Hepatocyte (in vitro differentiated cells): ENCODE data around the gene SRPK3. TPM values are rescaled to one million over a fixed set of nuclear protein-coding genes. Genes with fewer than 3 reads are reported as not detected.

ENCODE experiments used
- DNase-seq: peaks from one replicate; pipeline ENCODE4 v3.0.0-alpha.2; 2016; ENCODE audit warnings: low spot score
- H2AFZ ChIP-seq: fragments of 200-600 bp; sonication (generic); 2 replicates; pipeline ENCODE4 v1.6.0; 2016; ENCODE audit warnings: antibody characterized with exemption, mild to moderate bottlenecking
- H3K27ac ChIP-seq: fragments of 200-600 bp; sonication (generic); 2 replicates; pipeline ENCODE4 v1.5.1; 2016; ENCODE audit warnings: mild to moderate bottlenecking
- H3K27me3 ChIP-seq: fragments of 200-600 bp; sonication (generic); 2 replicates; pipeline ENCODE4 v1.6.1; 2016
- H3K36me3 ChIP-seq: fragments of 200-600 bp; sonication (generic); replicated peaks from 2 replicates; pipeline ENCODE4 v1.5.1; 2016; ENCODE audit warnings: low read depth; ENCODE audit not compliant: insufficient read depth
- H3K4me1 ChIP-seq: fragments of 200-600 bp; sonication (generic); 2 replicates; pipeline ENCODE4 v1.5.1; 2016; ENCODE audit warnings: mild to moderate bottlenecking, moderate library complexity; ENCODE audit not compliant: insufficient read depth
- H3K4me2 ChIP-seq: fragments of 200-600 bp; sonication (generic); 2 replicates; pipeline ENCODE4 v1.6.0; 2016
- H3K4me3 ChIP-seq: fragments of 200-600 bp; sonication (generic); 2 replicates; pipeline ENCODE4 v1.5.1; 2016; ENCODE audit warnings: mild to moderate bottlenecking
- H3K79me2 ChIP-seq: fragments of 200-600 bp; sonication (generic); 2 replicates; pipeline ENCODE4 v1.6.0; 2017; ENCODE audit warnings: mild to moderate bottlenecking
- H3K9me2 ChIP-seq: fragments of 200-600 bp; sonication (generic); replicated peaks from 2 replicates; pipeline ENCODE4 v1.6.0; 2017; ENCODE audit warnings: mild to moderate bottlenecking; ENCODE audit not compliant: insufficient read depth
- H3K9me3 ChIP-seq: fragments of 200-600 bp; sonication (generic); 2 replicates; pipeline ENCODE4 v1.5.1; 2016; ENCODE audit warnings: low read depth, mild to moderate bottlenecking
- H4K20me1 ChIP-seq: fragments of 200-600 bp; sonication (generic); 2 replicates; pipeline ENCODE4 v1.6.0; 2016; ENCODE audit warnings: mild to moderate bottlenecking; ENCODE audit not compliant: insufficient read depth, poor library complexity, severe bottlenecking
- CTCF ChIP-seq: fragments of 200-600 bp; sonication (generic); IDR thresholded peaks from 2 replicates; pipeline ENCODE4 v1.5.1; 2016; ENCODE audit warnings: antibody characterized with exemption, mild to moderate bottlenecking; ENCODE audit not compliant: poor library complexity
- EZH2 ChIP-seq: fragments of 200-600 bp; sonication (generic); IDR thresholded peaks from 2 replicates; pipeline ENCODE4 v1.6.1; 2016; ENCODE audit warnings: antibody characterized with exemption, mild to moderate bottlenecking, borderline replicate concordance
- EZH2phosphoT487 ChIP-seq: fragments of 200-600 bp; sonication (generic); IDR thresholded peaks from one replicate; pipeline ENCODE4 v1.6.1; 2018; ENCODE audit warnings: antibody characterized with exemption, mild to moderate bottlenecking, low read depth, moderate library complexity; ENCODE audit not compliant: unreplicated experiment, severe bottlenecking
- WGBS: methylation state at CpG from one replicate; pipeline ENCODE4 v1.1.6; 2016; ENCODE audit warnings: low lambda C conversion rate; ENCODE audit errors: missing lambda C conversion rate; 5-methylcytosine and 5-hydroxymethylcytosine counted together
- polyA plus RNA-seq: library from polyadenylated mRNA; unstranded; fragments of >200 nt; fragmentation: Nextera tagmentation; extraction: Ambion mirVana; gene quantifications from 2 replicates; pipeline ENCODE4 v1.2.1, GENCODE V29; 2016
- total RNA-seq: library from RNA; depleted of rRNA; stranded (reverse); fragments of >200 nt; gene quantifications from 2 replicates; pipeline ENCODE4 v1.2.3, GENCODE V29; 2014

Gene SRPK3
- total and polyA plus RNA-seq, 2 experiments from 2014 or later = 0.20 to 0.89 TPM

- Histone ChIP-seq H3K36me3 (no peaks in the 10 kb centered on the region), H3K9me3 (no peaks in the 10 kb centered on the region), H2AFZ (no peak overlapping the region), H4K20me1 (no peaks in the 10 kb centered on the region), H3K4me1 (no peaks in the 10 kb centered on the region), H3K79me2 (no peaks in the 10 kb centered on the region), H3K4me3 (no peak overlapping the region), H3K4me2 (no peak overlapping the region), H3K9me2 (no peaks in the 10 kb centered on the region), H3K27ac (no peak overlapping the region), H3K27me3 (no peaks in the 10 kb centered on the region)
- no peak for DNase-seq
- TF ChIP-seq EZH2phosphoT487 (no peak), EZH2 (no peak), CTCF (no peak)
- WGBS = 71% methylated on average over 11 of the region's 11 CpGs
Measured at GRCh38 chrX:153782313-153782712, 1.5 kb downstream of the SRPK3 start.

GRCh38 chrX:153782871-153783270 is 2.0 kb downstream of the SRPK3 start:
- TF ChIP-seq EZH2phosphoT487 = no peak
- no peak for TF ChIP-seq EZH2
- TF ChIP-seq CTCF = no peak
- H3K9me2 ChIP-seq = no peaks in the 10 kb centered on the region
- no peaks in the 10 kb centered on the region for H3K9me3 ChIP-seq
- H3K4me3 ChIP-seq = no peak overlapping the region
- no peaks in the 10 kb centered on the region for H3K27me3 ChIP-seq
- 94% methylated on average over 8 of the region's 14 CpGs for WGBS
- H4K20me1 ChIP-seq = no peaks in the 10 kb centered on the region
- H3K4me2 ChIP-seq = no peak overlapping the region
- no peaks in the 10 kb centered on the region for H3K79me2 ChIP-seq
- no peaks in the 10 kb centered on the region for H3K36me3 ChIP-seq
- no peaks in the 10 kb centered on the region for H3K4me1 ChIP-seq
- no peak overlapping the region for H3K27ac ChIP-seq
- H2AFZ ChIP-seq = no peak overlapping the region
- no peak for DNase-seq

- Histone ChIP-seq H3K4me2 (no peak overlapping the region), H3K27ac (no peak overlapping the region), H2AFZ (no peak overlapping the region), H4K20me1 (no peaks in the 10 kb centered on the region), H3K9me3 (no peaks in the 10 kb centered on the region), H3K4me1 (no peaks in the 10 kb centered on the region), H3K4me3 (no peak overlapping the region), H3K9me2 (no peaks in the 10 kb centered on the region), H3K36me3 (no peaks in the 10 kb centered on the region), H3K27me3 (no peaks in the 10 kb centered on the region), H3K79me2 (no peaks in the 10 kb centered on the region)
- WGBS = 90% methylated on average over 21 of the region's 24 CpGs
- TF ChIP-seq EZH2 = no peak
- TF ChIP-seq EZH2phosphoT487 = no peak
- no peak for TF ChIP-seq CTCF
- no peak for DNase-seq
Measured at GRCh38 chrX:153783378-153784013, 2.7 kb downstream of the SRPK3 start.
